22Rv1 (cell line): Measurements from ENCODE around the gene MAP2K3.

ENCODE experiments used
- H3K27ac ChIP-seq: fragments of 450-650 bp; 2 replicates; pipeline ENCODE4 v1.5.1; 2017
- CTCF ChIP-seq: fragments of 450-650 bp; IDR thresholded peaks from 2 replicates; pipeline ENCODE4 v1.5.1; 2017; ENCODE audit warnings: mild to moderate bottlenecking
- ZFX ChIP-seq: fragments of 450-650 bp; IDR thresholded peaks from 2 replicates; pipeline ENCODE4 v1.6.1; 2017; ENCODE audit warnings: antibody characterized with exemption, borderline replicate concordance

Gene MAP2K3

GRCh38 chr17:21361020-21361809, 76.7 kb downstream of the MAP2K3 start:
- TF ChIP-seq CTCF, result no peak
- no peak for TF ChIP-seq ZFX
- no peak overlapping the region for H3K27ac ChIP-seq

GRCh38 chr17:21362331-21362931, 77.9 kb downstream of the MAP2K3 start:
- H3K27ac ChIP-seq, result no peak overlapping the region
- no peak for TF ChIP-seq ZFX
- TF ChIP-seq CTCF, result no peak

- H3K27ac ChIP-seq, result no peak overlapping the region
- TF ChIP-seq CTCF, result no peak
- no peak for TF ChIP-seq ZFX
These were observed 79.5 kb downstream of the MAP2K3 start for GRCh38 chr17:21363776-21364642.
